Measurements from ENCODE around the gene FRMD4A. TPM values are rescaled to one million over a fixed set of nuclear protein-coding genes. Genes with fewer than 3 reads are reported as not detected.

FRMD4A gene
- total RNA-seq, 4 donors from 2014 or later = 4.4 to 7.1 (median 5.2) TPM

DNA sequence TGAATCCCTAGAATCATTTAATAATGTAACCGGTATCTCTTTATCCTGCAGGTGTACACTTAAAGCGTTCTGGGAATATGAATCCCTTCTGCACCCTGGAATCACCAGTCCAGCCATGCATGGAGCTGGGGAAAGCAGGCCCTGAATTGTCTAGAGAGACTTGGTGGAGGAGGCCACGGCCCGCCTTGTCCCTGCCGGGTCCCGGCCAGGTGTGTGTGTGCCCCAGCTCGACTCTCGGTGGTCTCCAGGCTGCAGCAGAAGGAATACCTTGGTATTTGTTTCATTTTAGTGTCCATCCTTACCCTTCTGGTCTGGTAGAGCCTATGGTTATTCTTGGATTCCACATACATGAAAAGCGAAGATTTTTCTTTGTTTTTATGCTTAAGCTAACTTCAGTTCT is 685.9 kb downstream of the FRMD4A start:
- H3K27me3 ChIP-seq = no peaks in the 10 kb centered on the region
- H3K36me3 ChIP-seq = peaks cover 0 to 43% of the 10 kb centered on the region in 2 donors
- no peak overlapping the region for H3K27ac ChIP-seq
- TF ChIP-seq, protein P1, sequence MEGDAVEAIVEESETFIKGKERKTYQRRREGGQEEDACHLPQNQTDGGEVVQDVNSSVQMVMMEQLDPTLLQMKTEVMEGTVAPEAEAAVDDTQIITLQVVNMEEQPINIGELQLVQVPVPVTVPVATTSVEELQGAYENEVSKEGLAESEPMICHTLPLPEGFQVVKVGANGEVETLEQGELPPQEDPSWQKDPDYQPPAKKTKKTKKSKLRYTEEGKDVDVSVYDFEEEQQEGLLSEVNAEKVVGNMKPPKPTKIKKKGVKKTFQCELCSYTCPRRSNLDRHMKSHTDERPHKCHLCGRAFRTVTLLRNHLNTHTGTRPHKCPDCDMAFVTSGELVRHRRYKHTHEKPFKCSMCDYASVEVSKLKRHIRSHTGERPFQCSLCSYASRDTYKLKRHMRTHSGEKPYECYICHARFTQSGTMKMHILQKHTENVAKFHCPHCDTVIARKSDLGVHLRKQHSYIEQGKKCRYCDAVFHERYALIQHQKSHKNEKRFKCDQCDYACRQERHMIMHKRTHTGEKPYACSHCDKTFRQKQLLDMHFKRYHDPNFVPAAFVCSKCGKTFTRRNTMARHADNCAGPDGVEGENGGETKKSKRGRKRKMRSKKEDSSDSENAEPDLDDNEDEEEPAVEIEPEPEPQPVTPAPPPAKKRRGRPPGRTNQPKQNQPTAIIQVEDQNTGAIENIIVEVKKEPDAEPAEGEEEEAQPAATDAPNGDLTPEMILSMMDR (IDR thresholded peaks at IDR 0.05 in 4 of 5, conservative IDR thresholded peaks at IDR 0.05 in 1 of 5) = no peak
- TF ChIP-seq POLR2A (IDR thresholded peaks at IDR 0.05) = no peak
- intact Hi-C loops (cut with DNase I; ENCODE audit: low total_unique reads) = no loop called here
- H3K9me3 ChIP-seq = no peaks in the 10 kb centered on the region
- DNase-seq (no peak), ATAC-seq (no peak)
- H3K4me1 ChIP-seq = no peaks in the 10 kb centered on the region
- H3K4me3 ChIP-seq = no peak overlapping the region
- in situ Hi-C loops (cut with MboI; ENCODE audit: low sequenced_read_pairs in 4 of 4) = no loop called here

DNA sequence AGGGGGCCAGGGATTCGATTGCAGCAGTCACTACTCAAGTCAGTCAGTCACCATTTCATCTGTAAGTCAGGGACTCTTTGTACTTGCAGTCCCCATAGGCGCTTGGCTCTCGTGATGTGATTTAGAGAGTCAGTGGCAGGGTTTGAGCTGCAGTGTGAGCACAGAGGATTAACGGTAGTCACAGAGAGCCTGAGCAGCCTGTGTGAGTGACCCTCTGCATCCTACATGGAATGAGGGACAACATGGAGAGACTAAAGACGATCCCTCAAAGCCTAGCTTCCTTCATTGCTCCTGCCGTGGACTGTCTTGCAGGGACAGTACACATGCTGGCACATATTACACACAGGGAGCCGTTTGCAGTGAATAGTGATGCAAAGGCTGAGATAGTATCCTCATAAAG is 687.7 kb downstream of the FRMD4A start:
- in situ Hi-C loops (cut with MboI; ENCODE audit: low sequenced_read_pairs in 4 of 4) = no loop called here
- Histone ChIP-seq H3K27ac (no peak overlapping the region), H3K36me3 (peaks cover 0 to 41% of the 10 kb centered on the region in 2 donors), H3K4me3 (no peak overlapping the region), H3K27me3 (no peaks in the 10 kb centered on the region), H3K9me3 (no peaks in the 10 kb centered on the region), H3K4me1 (no peaks in the 10 kb centered on the region)
- intact Hi-C loops (cut with DNase I; ENCODE audit: low total_unique reads) = no loop called here
- DNase-seq (no peak), ATAC-seq (no peak)
- TF ChIP-seq POLR2A (IDR thresholded peaks at IDR 0.05) = no peak
- TF ChIP-seq, protein P1 (IDR thresholded peaks at IDR 0.05 in 4 of 5, conservative IDR thresholded peaks at IDR 0.05 in 1 of 5) = no peak

DNA sequence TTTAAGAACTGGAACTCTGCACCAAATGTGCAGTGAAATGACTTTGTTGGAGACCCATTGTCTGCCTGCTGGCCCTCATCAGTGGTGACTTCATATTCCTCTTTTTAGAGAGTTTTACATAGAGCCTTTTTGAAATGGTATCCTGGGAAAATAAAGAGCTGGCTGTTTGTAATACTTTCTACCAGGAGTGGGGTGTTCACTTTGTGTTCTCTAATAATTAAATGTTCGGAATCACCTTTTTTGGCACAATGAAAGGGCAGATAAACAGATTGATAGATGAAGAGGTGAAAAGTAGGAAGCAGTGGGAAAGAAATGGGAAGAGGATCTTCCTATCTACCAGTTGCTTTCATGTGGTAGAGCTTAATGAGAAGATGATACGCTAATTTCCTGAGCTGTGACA is 688.4 kb downstream of the FRMD4A start:
- no peak for ATAC-seq

DNA sequence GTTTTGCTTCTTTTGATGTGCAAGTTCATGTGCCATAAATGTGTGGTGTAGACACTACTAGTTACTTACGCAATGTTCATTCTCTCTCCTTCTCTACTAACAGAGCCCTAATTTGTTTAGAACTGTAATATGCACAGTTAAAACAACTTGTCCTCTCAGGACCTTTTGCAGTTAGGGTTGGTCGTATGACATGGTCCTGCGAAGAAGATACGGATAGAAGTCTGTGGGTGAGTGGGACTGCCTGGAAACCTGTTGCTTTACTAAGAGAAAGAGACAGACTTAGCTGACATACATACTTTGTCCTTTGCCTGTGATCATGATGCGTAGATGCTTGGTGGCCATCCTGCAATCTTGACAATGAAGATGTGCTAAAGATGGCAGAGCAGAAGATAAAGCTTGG is 692.8 kb downstream of the FRMD4A start:
- TF ChIP-seq, protein P1 (IDR thresholded peaks at IDR 0.05 in 4 of 5, conservative IDR thresholded peaks at IDR 0.05 in 1 of 5) = no peak
- no peak for TF ChIP-seq POLR2A (IDR thresholded peaks at IDR 0.05)
- intact Hi-C loops (cut with DNase I; ENCODE audit: low total_unique reads) (no loop called here), in situ Hi-C loops (cut with MboI; ENCODE audit: low sequenced_read_pairs in 4 of 4) (no loop called here)
- H3K9me3 ChIP-seq = no peaks in the 10 kb centered on the region
- ATAC-seq (no peak), DNase-seq (no peak)
- no peak overlapping the region for H3K27ac ChIP-seq
- H3K4me3 ChIP-seq = no peak overlapping the region
- H3K36me3 ChIP-seq = peaks cover 0 to 10% of the 10 kb centered on the region in 2 donors
- H3K27me3 ChIP-seq = no peaks in the 10 kb centered on the region
- peaks cover 0 to 18% of the 10 kb centered on the region in 2 donors for H3K4me1 ChIP-seq

More for the DNA sequence above, 688.4 kb downstream of the FRMD4A start:
- Histone ChIP-seq H3K9me3 (no peaks in the 10 kb centered on the region), H3K36me3 (peaks cover 0 to 35% of the 10 kb centered on the region in 2 donors), H3K4me1 (no peaks in the 10 kb centered on the region), H3K27me3 (no peaks in the 10 kb centered on the region), H3K4me3 (no peak overlapping the region), H3K27ac (no peak overlapping the region)
- no peak for DNase-seq
- intact Hi-C loops (cut with DNase I; ENCODE audit: low total_unique reads) (no loop called here), in situ Hi-C loops (cut with MboI; ENCODE audit: low sequenced_read_pairs in 4 of 4) (no loop called here)
- no peak for TF ChIP-seq POLR2A (IDR thresholded peaks at IDR 0.05)
- TF ChIP-seq, protein P1 (IDR thresholded peaks at IDR 0.05 in 4 of 5, conservative IDR thresholded peaks at IDR 0.05 in 1 of 5) = no peak

DNA sequence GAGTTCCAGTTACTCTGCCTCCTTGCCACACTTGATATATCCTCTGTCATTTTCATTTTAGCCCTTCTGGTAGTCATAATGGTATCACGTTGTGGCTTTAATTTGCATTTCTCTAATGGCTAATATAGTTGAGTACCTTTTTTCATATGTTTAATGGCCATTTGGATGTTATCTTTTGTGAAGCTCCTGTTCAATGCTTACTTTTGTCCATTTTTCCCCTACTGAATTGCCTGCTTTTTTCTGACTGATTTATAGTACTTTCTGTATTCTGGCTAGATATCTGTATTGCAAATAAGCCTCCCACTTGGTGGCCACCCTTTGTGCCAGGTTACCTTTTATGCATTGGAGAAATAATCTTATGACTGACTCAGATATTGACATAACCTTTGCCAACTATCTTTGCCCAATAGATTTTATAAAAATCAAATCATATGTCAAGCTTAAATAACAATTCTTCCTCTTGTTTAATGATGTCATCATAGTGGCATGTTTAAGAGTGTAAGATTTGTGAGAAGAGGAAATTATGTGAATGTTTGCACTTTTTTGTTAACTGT is 693.3 kb downstream of the FRMD4A start:
- no peak overlapping the region for H3K27ac ChIP-seq
- TF ChIP-seq, protein P1 (IDR thresholded peaks at IDR 0.05 in 4 of 5, conservative IDR thresholded peaks at IDR 0.05 in 1 of 5) = no peak
- TF ChIP-seq POLR2A (IDR thresholded peaks at IDR 0.05) = no peak

More for the DNA sequence above, 693.3 kb downstream of the FRMD4A start:
- ATAC-seq = no peak
- H3K27me3 ChIP-seq = no peaks in the 10 kb centered on the region
- H3K9me3 ChIP-seq = no peaks in the 10 kb centered on the region
- in situ Hi-C loops (cut with MboI; ENCODE audit: low sequenced_read_pairs in 4 of 4) = no loop called here
- H3K4me1 ChIP-seq = peaks cover 3 to 23% of the 10 kb centered on the region in 2 donors
- H3K4me3 ChIP-seq = no peak overlapping the region
- H3K36me3 ChIP-seq = peaks cover 0 to 10% of the 10 kb centered on the region in 2 donors
- DNase-seq = no peak
- intact Hi-C loops (cut with DNase I; ENCODE audit: low total_unique reads) = no loop called here
